MCF 10A (cell line): Measurements from ENCODE around the gene FER1L5. TPM values are rescaled to one million over a fixed set of nuclear protein-coding genes. Genes with fewer than 3 reads are reported as not detected.

ENCODE experiments used
- BruUV-seq: library from RNA; stranded (reverse); fragments of 400-500 nt; replicated peaks from 2 replicates; lab custom pipeline; 2021; lab: Mats Ljungman, UMichigan
- CTCF ChIA-PET: fragments of 300-600 bp; sonication (Branson Sonifier 250); formaldehyde crosslinking; extraction: SDS; loops from one replicate; lab custom pipeline; 2021; ENCODE audit warnings: antibody characterized with exemption, inconsistent platforms; lab: Yijun Ruan, JAX
- POLR2A ChIA-PET: fragments of 300-600, 350-650 bp; sonication (Branson Sonifier 250); formaldehyde crosslinking; extraction: SDS; loops from one replicate; lab custom pipeline; 2020; ENCODE audit warnings: antibody characterized with exemption, inconsistent platforms; lab: Yijun Ruan, JAX
- DNase-seq: peaks from one replicate; pipeline ENCODE4 v3.0.0-alpha.2; 2018; ENCODE audit not compliant: unreplicated experiment
- H3K27ac Mint-ChIP-seq: one replicate; pipeline ENCODE4 v1.8.0; 2022; ENCODE audit warnings: mild to moderate bottlenecking, low read depth, mixed read lengths; ENCODE audit not compliant: unreplicated experiment
- H3K27me3 Mint-ChIP-seq: one replicate; pipeline ENCODE4 v1.8.0; 2022; ENCODE audit warnings: mixed read lengths; ENCODE audit not compliant: insufficient read depth, unreplicated experiment
- H3K36me3 Mint-ChIP-seq: one replicate; pipeline ENCODE4 v1.8.0; 2022; ENCODE audit warnings: mild to moderate bottlenecking, moderate library complexity, mixed read lengths; ENCODE audit not compliant: insufficient read depth, unreplicated experiment
- H3K4me1 Mint-ChIP-seq: one replicate; pipeline ENCODE4 v1.8.0; 2022; ENCODE audit warnings: mixed read lengths; ENCODE audit not compliant: insufficient read depth, unreplicated experiment
- H3K4me3 Mint-ChIP-seq: one replicate; pipeline ENCODE4 v1.8.0; 2022; ENCODE audit warnings: mild to moderate bottlenecking, moderate library complexity, mixed read lengths; ENCODE audit not compliant: unreplicated experiment
- H3K9me3 Mint-ChIP-seq: one replicate; pipeline ENCODE4 v1.8.0; 2022; ENCODE audit warnings: mixed read lengths; ENCODE audit not compliant: unreplicated experiment
- intact Hi-C: fragments of 100-400 bp; cut with micrococcal nuclease; formaldehyde crosslinking; loops from 2 replicates; pipeline ENCODE4 v1.14.1; 2022
- total RNA-seq: library from RNA; stranded (reverse); gene quantifications from 2 replicates; pipeline ENCODE4 v1.2.3, GENCODE V29; 2022
- TF ChIP-seq, protein P1 (sequence below): fragments of 200-600 bp; IDR thresholded peaks from one replicate; pipeline ENCODE4 v1.8.0; 2022; ENCODE audit warnings: antibody characterized with exemption, mild to moderate bottlenecking; ENCODE audit not compliant: unreplicated experiment

FER1L5 gene
- total RNA-seq, 1 experiment from 2014 or later = not detected

- Mint-ChIP-seq H3K9me3 (no peaks in the 10 kb centered on the region), H3K4me3 (no peak overlapping the region), H3K4me1 (peaks cover 5% of the 10 kb centered on the region), H3K36me3 (no peaks in the 10 kb centered on the region), H3K27me3 (no peaks in the 10 kb centered on the region), H3K27ac (peak overlapping the region; percentile 16)
- TF ChIP-seq, protein P1, sequence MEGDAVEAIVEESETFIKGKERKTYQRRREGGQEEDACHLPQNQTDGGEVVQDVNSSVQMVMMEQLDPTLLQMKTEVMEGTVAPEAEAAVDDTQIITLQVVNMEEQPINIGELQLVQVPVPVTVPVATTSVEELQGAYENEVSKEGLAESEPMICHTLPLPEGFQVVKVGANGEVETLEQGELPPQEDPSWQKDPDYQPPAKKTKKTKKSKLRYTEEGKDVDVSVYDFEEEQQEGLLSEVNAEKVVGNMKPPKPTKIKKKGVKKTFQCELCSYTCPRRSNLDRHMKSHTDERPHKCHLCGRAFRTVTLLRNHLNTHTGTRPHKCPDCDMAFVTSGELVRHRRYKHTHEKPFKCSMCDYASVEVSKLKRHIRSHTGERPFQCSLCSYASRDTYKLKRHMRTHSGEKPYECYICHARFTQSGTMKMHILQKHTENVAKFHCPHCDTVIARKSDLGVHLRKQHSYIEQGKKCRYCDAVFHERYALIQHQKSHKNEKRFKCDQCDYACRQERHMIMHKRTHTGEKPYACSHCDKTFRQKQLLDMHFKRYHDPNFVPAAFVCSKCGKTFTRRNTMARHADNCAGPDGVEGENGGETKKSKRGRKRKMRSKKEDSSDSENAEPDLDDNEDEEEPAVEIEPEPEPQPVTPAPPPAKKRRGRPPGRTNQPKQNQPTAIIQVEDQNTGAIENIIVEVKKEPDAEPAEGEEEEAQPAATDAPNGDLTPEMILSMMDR = no peak
- DNase-seq = no peak
- intact Hi-C loops = no loop called here
- BruUV-seq = no TSS peak
- ChIA-PET POLR2A (interaction anchor here (0.6 to 1.1 kb wide), 3 partner anchors 34 to 68 kb away, joined by 3 read pairs; no protein-coding TSS in a partner anchor), CTCF (interaction anchor here (1.2 kb wide), 1 partner anchor 63 kb away, joined by 6 read pairs; no protein-coding TSS in a partner anchor)
These were observed 56.5 kb downstream of the FER1L5 start for GRCh38 chr2:96699021-96699420.

DNA sequence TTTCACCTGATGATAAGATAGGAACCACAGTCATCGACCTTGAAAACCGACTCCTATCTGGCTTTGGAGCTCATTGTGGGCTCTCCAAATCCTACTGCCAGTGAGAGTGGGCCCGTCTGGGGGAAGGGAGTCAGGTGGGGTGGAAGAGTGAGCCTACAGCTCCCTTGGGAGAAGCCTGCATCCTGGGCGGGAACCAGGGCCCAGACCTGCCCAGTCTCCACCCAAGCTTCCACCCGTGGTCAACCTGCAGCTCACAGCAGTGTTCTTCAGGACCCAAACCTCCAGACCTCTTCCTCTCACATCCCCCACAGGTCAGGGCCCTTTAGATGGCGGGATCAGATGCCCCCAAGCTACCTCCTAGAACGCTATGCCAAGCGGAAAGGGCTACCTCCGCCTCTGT, 57.1 kb downstream of the FER1L5 start:
- no peaks in the 10 kb centered on the region for H3K27me3 Mint-ChIP-seq
- ChIA-PET POLR2A (interaction anchor here (1.1 kb wide), 2 partner anchors 20 to 35 kb away, joined by 3 to 4 read pairs; no protein-coding TSS in a partner anchor), CTCF (interaction anchor here (1.1 to 1.2 kb wide), 2 partner anchors 62 to 252 kb away, joined by 3 to 6 read pairs; no protein-coding TSS in a partner anchor)
- TF ChIP-seq, protein P1 = no peak
- H3K27ac Mint-ChIP-seq = peak overlapping the region; percentile 16
- BruUV-seq = no TSS peak
- no peak overlapping the region for H3K4me3 Mint-ChIP-seq
- no peaks in the 10 kb centered on the region for H3K36me3 Mint-ChIP-seq
- DNase-seq = no peak
- peaks cover 5% of the 10 kb centered on the region for H3K4me1 Mint-ChIP-seq
- intact Hi-C loops = no loop called here
- H3K9me3 Mint-ChIP-seq = no peaks in the 10 kb centered on the region

GRCh38 chr2:96700086-96700485, 57.5 kb downstream of the FER1L5 start:
- POLR2A ChIA-PET = interaction anchor here (1.1 kb wide), 1 partner anchor 20 kb away, joined by 4 read pairs; no protein-coding TSS in a partner anchor
- intact Hi-C loops = no loop called here
- BruUV-seq = no TSS peak
- H3K9me3 Mint-ChIP-seq = no peaks in the 10 kb centered on the region
- TF ChIP-seq, protein P1 = no peak
- H3K4me3 Mint-ChIP-seq = no peak overlapping the region
- CTCF ChIA-PET = interaction anchor here (1.1 to 1.2 kb wide), 2 partner anchors 62 to 251 kb away, joined by 3 to 6 read pairs; no protein-coding TSS in a partner anchor
- peak overlapping the region; percentile 16 for H3K27ac Mint-ChIP-seq
- no peaks in the 10 kb centered on the region for H3K27me3 Mint-ChIP-seq
- H3K4me1 Mint-ChIP-seq = peaks cover 5% of the 10 kb centered on the region
- H3K36me3 Mint-ChIP-seq = no peaks in the 10 kb centered on the region
- DNase-seq = no peak

- H3K4me1 Mint-ChIP-seq = peaks cover 5% of the 10 kb centered on the region
- H3K4me3 Mint-ChIP-seq = no peak overlapping the region
- TF ChIP-seq, protein P1 = no peak
- no peak for DNase-seq
- no peaks in the 10 kb centered on the region for H3K9me3 Mint-ChIP-seq
- no TSS peak for BruUV-seq
- ChIA-PET CTCF (no interaction called here), POLR2A (no interaction called here)
- intact Hi-C loops = no loop called here
- no peak overlapping the region for H3K27ac Mint-ChIP-seq
- H3K27me3 Mint-ChIP-seq = no peaks in the 10 kb centered on the region
- peaks cover 8% of the 10 kb centered on the region for H3K36me3 Mint-ChIP-seq
These were observed 59.1 kb downstream of the FER1L5 start for GRCh38 chr2:96701636-96702035.
